CD14-positive monocyte (primary cell): ENCODE data around the gene SLC25A26. TPM values are rescaled to one million over a fixed set of nuclear protein-coding genes. Genes with fewer than 3 reads are reported as not detected.
A peak's percentile ranks its signal among the peaks of the same experiment; 100 is the strongest.

Experiments used
- DNase-seq, 3 donors: peaks; one replicate each; pipeline ENCODE4 v3.0.0-alpha.2; 2011 to 2022
- H2AFZ ChIP-seq: 2 replicates; pipeline ENCODE4 v1.6.0; 2012; ENCODE audit warnings: mild to moderate bottlenecking, low read depth, low read length, inconsistent platforms; ENCODE audit not compliant: insufficient read depth, poor library complexity, severe bottlenecking
- H3K27ac ChIP-seq, 2 donors: 1 replicate in 1 of 2; 2 replicates in 1 of 2; pipeline ENCODE4 v1.5.1; 2012 to 2013; ENCODE audit warnings: low read length in 2 of 2, control low read depth in 1 of 2, inconsistent platforms in 1 of 2, low read depth in 1 of 2, mild to moderate bottlenecking in 1 of 2
- H3K27me3 ChIP-seq, 2 donors: one replicate each; pipeline versions ENCODE4 v1.6.0 to v1.6.1; 2011 to 2013; ENCODE audit warnings: low read length in 2 of 2; ENCODE audit not compliant: control insufficient read depth in 2 of 2, insufficient read depth in 2 of 2
- H3K36me3 ChIP-seq, 2 donors: replicated peaks in 1 of 2; 1 replicate in 1 of 2; 2 replicates in 1 of 2; pipeline versions ENCODE4 v1.5.1 to v1.6.1; 2012 to 2013; ENCODE audit warnings: low read length in 2 of 2, control low read depth in 1 of 2, inconsistent platforms in 1 of 2, mild to moderate bottlenecking in 1 of 2; ENCODE audit not compliant: insufficient read depth in 2 of 2, control insufficient read depth in 1 of 2
- H3K4me1 ChIP-seq, 2 donors: 1 replicate in 1 of 2; 2 replicates in 1 of 2; pipeline versions ENCODE4 v1.5.1 to v1.6.1; 2012 to 2013; ENCODE audit warnings: low read length in 2 of 2, control low read depth in 1 of 2, inconsistent platforms in 1 of 2, mild to moderate bottlenecking in 1 of 2, moderate library complexity in 1 of 2; ENCODE audit not compliant: insufficient read depth in 2 of 2, control insufficient read depth in 1 of 2
- H3K4me2 ChIP-seq: replicated peaks from 2 replicates; pipeline ENCODE3; 2012; ENCODE audit warnings: low read length, moderate library complexity, mild to moderate bottlenecking; ENCODE audit not compliant: poor library complexity, severe bottlenecking; ENCODE audit errors: extremely low read depth
- H3K4me3 ChIP-seq, 3 experiments: fragments of 200-600 bp in 1 of 3; sonication (generic) in 1 of 3; replicated peaks in 1 of 3; 1 replicate in 2 of 3; 2 replicates in 1 of 3; pipeline ENCODE4 v1.5.1; 2011 to 2013; ENCODE audit warnings: low read length in 3 of 3, mild to moderate bottlenecking in 3 of 3, control low read depth in 2 of 3, low read depth in 2 of 3, inconsistent platforms in 1 of 3, moderate library complexity in 1 of 3
- H3K79me2 ChIP-seq: 2 replicates; pipeline ENCODE4 v1.6.0; 2012; ENCODE audit warnings: mild to moderate bottlenecking, control low read depth, inconsistent platforms, low read length, moderate library complexity; ENCODE audit not compliant: insufficient read depth
- H3K9ac ChIP-seq: 2 replicates; pipeline ENCODE4 v1.6.0; 2017; ENCODE audit warnings: low read length, mild to moderate bottlenecking; ENCODE audit not compliant: insufficient read depth, poor library complexity, severe bottlenecking
- H3K9me3 ChIP-seq, 2 donors: replicated peaks in 1 of 2; 1 replicate in 1 of 2; 2 replicates in 1 of 2; pipeline versions ENCODE4 v1.5.1 to v1.6.1; 2012 to 2013; ENCODE audit warnings: low read length in 2 of 2, control low read depth in 1 of 2; ENCODE audit not compliant: control insufficient read depth in 1 of 2, insufficient read depth in 1 of 2
- H4K20me1 ChIP-seq: 2 replicates; pipeline ENCODE4 v1.6.0; 2012; ENCODE audit warnings: mild to moderate bottlenecking, low read length, control low read depth, moderate library complexity; ENCODE audit not compliant: insufficient read depth
- H3K27ac Mint-ChIP-seq, 7 donors: one replicate each; pipeline ENCODE4 v1.8.0; 2020; ENCODE audit warnings: mild to moderate bottlenecking in 7 of 7, mixed read lengths in 7 of 7, moderate library complexity in 6 of 7, inconsistent platforms in 2 of 7
- H3K27me3 Mint-ChIP-seq, 3 donors: one replicate each; pipeline ENCODE4 v1.8.0; 2021 to 2022; ENCODE audit warnings: low read depth in 3 of 3, mild to moderate bottlenecking in 3 of 3, mixed read lengths in 3 of 3, moderate library complexity in 3 of 3, inconsistent platforms in 1 of 3
- H3K36me3 Mint-ChIP-seq, 2 donors: one replicate each; pipeline ENCODE4 v1.8.0; 2020; ENCODE audit warnings: mixed read lengths in 2 of 2, inconsistent platforms in 1 of 2, mild to moderate bottlenecking in 1 of 2
- H3K4me1 Mint-ChIP-seq: one replicate; pipeline ENCODE4 v1.8.0; 2020; ENCODE audit warnings: mild to moderate bottlenecking, mixed read lengths
- H3K4me3 Mint-ChIP-seq, 2 donors: one replicate each; pipeline ENCODE4 v1.8.0; 2020; ENCODE audit warnings: mild to moderate bottlenecking in 2 of 2, mixed read lengths in 2 of 2, moderate library complexity in 1 of 2
- H3K9me3 Mint-ChIP-seq, 7 donors: one replicate each; pipeline ENCODE4 v1.8.0; 2020 to 2022; ENCODE audit warnings: mixed read lengths in 7 of 7, mild to moderate bottlenecking in 6 of 7, moderate library complexity in 6 of 7, inconsistent platforms in 2 of 7
- CTCF ChIP-seq: fragments of 200-600 bp; IDR thresholded peaks from one replicate; pipeline ENCODE4 v1.8.0; 2022; ENCODE audit warnings: antibody characterized with exemption, mild to moderate bottlenecking
- WGBS: methylation state at CpG from one replicate; pipeline ENCODE4 v1.1.5; 2013; ENCODE audit warnings: missing lambda C conversion rate; ENCODE audit not compliant: insufficient coverage; 5-methylcytosine and 5-hydroxymethylcytosine counted together
- intact Hi-C, 2 donors: fragments of 100-400 bp; cut with micrococcal nuclease; formaldehyde crosslinking; loops; one replicate each; pipeline versions ENCODE4 v1.15.0 to v1.15.1; 2023
- polyA plus RNA-seq, 3 donors: library from polyadenylated mRNA; depleted of rRNA in 1 of 3; unstranded in 2 of 3; stranded (reverse) in 1 of 3; fragments of 300-500 nt in 2 of 3; fragments of >200 nt in 1 of 3; fragmentation: Illumina TruSeq in 2 of 3; gene quantifications; 1 replicate in 2 of 3; 2 replicates in 1 of 3; pipeline ENCODE4 v1.2.3, GENCODE V29; 2012 to 2021

Gene SLC25A26
- polyA plus RNA-seq, 3 donors = 11.6 to 23.0 (median 14.4) TPM

- intact Hi-C loops = no loop called here
- 96% methylated on average over 7 of the region's 7 CpGs for WGBS
- H3K4me2 ChIP-seq = no peak overlapping the region
- no peak overlapping the region for H3K4me3 ChIP-seq
- H3K9me3 ChIP-seq = no peaks in the 10 kb centered on the region
- no peaks in the 10 kb centered on the region for H3K27me3 ChIP-seq
- no peaks in the 10 kb centered on the region for H3K4me1 ChIP-seq
- no peak for TF ChIP-seq CTCF
- H2AFZ ChIP-seq = no peak overlapping the region
- peaks cover 0 to 3% (median 0%) of the 10 kb centered on the region in 3 donors for H3K27me3 Mint-ChIP-seq
- H3K4me1 Mint-ChIP-seq = no peaks in the 10 kb centered on the region
- H3K9me3 Mint-ChIP-seq = no peaks in the 10 kb centered on the region
- no peak overlapping the region for H3K27ac ChIP-seq
- no peaks in the 10 kb centered on the region for H4K20me1 ChIP-seq
- peak overlapping the region in 2 of 7 donors; percentile 53 to 74 for H3K27ac Mint-ChIP-seq
- no peak for DNase-seq
- no peak overlapping the region for H3K4me3 Mint-ChIP-seq
- H3K36me3 ChIP-seq = no peaks in the 10 kb centered on the region
- H3K36me3 Mint-ChIP-seq = peaks cover 5 to 20% of the 10 kb centered on the region in 2 donors
- no peak overlapping the region for H3K9ac ChIP-seq
- no peaks in the 10 kb centered on the region for H3K79me2 ChIP-seq
These were observed 149.4 kb downstream of the SLC25A26 start for GRCh38 chr3:66370179-66370578.

- Histone ChIP-seq H3K27ac (no peak overlapping the region), H4K20me1 (no peaks in the 10 kb centered on the region), H3K27me3 (no peaks in the 10 kb centered on the region), H3K79me2 (no peaks in the 10 kb centered on the region), H3K4me3 (no peak overlapping the region), H3K36me3 (no peaks in the 10 kb centered on the region), H3K4me2 (no peak overlapping the region), H2AFZ (no peak overlapping the region), H3K4me1 (no peaks in the 10 kb centered on the region), H3K9me3 (no peaks in the 10 kb centered on the region), H3K9ac (no peak overlapping the region)
- no peak for TF ChIP-seq CTCF
- DNase-seq = no peak
- H3K9me3 Mint-ChIP-seq = no peaks in the 10 kb centered on the region
- peaks cover 9 to 25% of the 10 kb centered on the region in 2 donors for H3K36me3 Mint-ChIP-seq
- no peaks in the 10 kb centered on the region for H3K4me1 Mint-ChIP-seq
- H3K27me3 Mint-ChIP-seq = peaks cover 0 to 3% (median 0%) of the 10 kb centered on the region in 3 donors
- H3K4me3 Mint-ChIP-seq = no peak overlapping the region
- H3K27ac Mint-ChIP-seq = no peak overlapping the region
- WGBS = 90% methylated on average over 5 of the region's 7 CpGs
- intact Hi-C loops = no loop called here
These were observed 150.6 kb downstream of the SLC25A26 start for GRCh38 chr3:66371432-66371831.
